HS-27A (cell line): Measurements from ENCODE around the gene HOXD4.

Experiments
- DNase-seq: peaks from one replicate; pipeline ENCODE4 v3.0.0-alpha.2; 2012; ENCODE audit warnings: low read depth, missing footprints

HOXD4 gene

GRCh38 chr2:176156807-176157498, 5.6 kb downstream of the HOXD4 start, which contains the start of gene HOXD3:
Gene HOXD3 (plus strand): TSS chr2:176157307. CDS start chr2:176169115, 11,808 bp downstream.
- DNase-seq = no peak

GRCh38 chr2:176157499-176158185, 6.3 kb downstream of the HOXD4 start:
- DNase-seq = no peak

- no peak for DNase-seq
Observed at GRCh38 chr2:176158186-176158591, 6.8 kb downstream of the HOXD4 start.

- no peak for DNase-seq
Observed at GRCh38 chr2:176158855-176159662, 7.7 kb downstream of the HOXD4 start.

GRCh38 chr2:176159663-176160250, 8.4 kb downstream of the HOXD4 start:
- DNase-seq = no peak

GRCh38 chr2:176160251-176160985, 9.1 kb downstream of the HOXD4 start:
- DNase-seq = no peak

GRCh38 chr2:176160986-176161824, 9.9 kb downstream of the HOXD4 start:
- no peak for DNase-seq

- no peak for DNase-seq
Observed at GRCh38 chr2:176161825-176162626, 10.7 kb downstream of the HOXD4 start.

GRCh38 chr2:176162911-176163671, 11.7 kb downstream of the HOXD4 start:
- no peak for DNase-seq

- no peak for DNase-seq
Observed at GRCh38 chr2:176163672-176164056, 12.3 kb downstream of the HOXD4 start.

GRCh38 chr2:176164201-176164600, 12.9 kb downstream of the HOXD4 start:
- DNase-seq = no peak

GRCh38 chr2:176164611-176165369, 13.4 kb downstream of the HOXD4 start:
- DNase-seq = no peak

- DNase-seq = no peak
Observed at GRCh38 chr2:176165370-176166050, 14.2 kb downstream of the HOXD4 start.

GRCh38 chr2:176166272-176166671, 14.9 kb downstream of the HOXD4 start:
- no peak for DNase-seq

- DNase-seq = no peak
Observed at GRCh38 chr2:176167398-176167797, 16.0 kb downstream of the HOXD4 start.

- DNase-seq = no peak
Observed at GRCh38 chr2:176169181-176169580, 17.8 kb downstream of the HOXD4 start.

GRCh38 chr2:176169711-176170110, 18.4 kb downstream of the HOXD4 start:
- DNase-seq = no peak
